ENCODE results near the gene C8G.

C8G gene

DNA sequence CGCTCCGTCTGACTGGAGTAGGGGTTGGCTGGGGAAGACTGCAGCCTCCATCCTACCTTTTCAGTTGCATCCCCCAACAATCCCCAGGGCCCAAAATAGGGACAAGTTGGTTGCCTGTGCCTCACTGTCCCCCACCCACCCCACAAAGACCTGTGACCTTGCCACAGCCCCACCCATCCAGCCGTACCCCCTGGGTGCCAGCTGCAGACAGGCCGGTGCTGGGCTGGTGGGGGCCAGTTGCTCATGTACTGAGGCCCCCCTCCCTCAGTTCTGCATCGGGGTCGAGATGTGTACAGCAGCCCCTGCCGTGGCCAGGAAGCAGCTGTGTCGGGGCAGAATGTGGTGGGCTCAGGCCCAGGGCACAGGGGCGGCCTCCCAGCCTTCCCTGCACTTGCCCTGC lies 38.1 kb downstream of the C8G start:
- DNase-seq (ENCODE audit: low spot score): no peak

- no peak for DNase-seq (ENCODE audit: low spot score)
Measured at GRCh38 chr9:136983656-136984314, 38.7 kb downstream of the C8G start.

GRCh38 chr9:136984464-136985026 lies 39.5 kb downstream of the C8G start:
- no peak for DNase-seq (ENCODE audit: low spot score)

- DNase-seq (ENCODE audit: low spot score): no peak
Measured at GRCh38 chr9:136985027-136985602, 40.1 kb downstream of the C8G start.

GRCh38 chr9:136985853-136986252 lies 40.8 kb downstream of the C8G start:
- DNase-seq (ENCODE audit: low spot score): no peak

GRCh38 chr9:136988872-136989271 lies 43.8 kb downstream of the C8G start:
- DNase-seq (ENCODE audit: low spot score): no peak

- DNase-seq (ENCODE audit: low spot score): no peak
Measured at GRCh38 chr9:136990242-136990911, 45.3 kb downstream of the C8G start.

DNA sequence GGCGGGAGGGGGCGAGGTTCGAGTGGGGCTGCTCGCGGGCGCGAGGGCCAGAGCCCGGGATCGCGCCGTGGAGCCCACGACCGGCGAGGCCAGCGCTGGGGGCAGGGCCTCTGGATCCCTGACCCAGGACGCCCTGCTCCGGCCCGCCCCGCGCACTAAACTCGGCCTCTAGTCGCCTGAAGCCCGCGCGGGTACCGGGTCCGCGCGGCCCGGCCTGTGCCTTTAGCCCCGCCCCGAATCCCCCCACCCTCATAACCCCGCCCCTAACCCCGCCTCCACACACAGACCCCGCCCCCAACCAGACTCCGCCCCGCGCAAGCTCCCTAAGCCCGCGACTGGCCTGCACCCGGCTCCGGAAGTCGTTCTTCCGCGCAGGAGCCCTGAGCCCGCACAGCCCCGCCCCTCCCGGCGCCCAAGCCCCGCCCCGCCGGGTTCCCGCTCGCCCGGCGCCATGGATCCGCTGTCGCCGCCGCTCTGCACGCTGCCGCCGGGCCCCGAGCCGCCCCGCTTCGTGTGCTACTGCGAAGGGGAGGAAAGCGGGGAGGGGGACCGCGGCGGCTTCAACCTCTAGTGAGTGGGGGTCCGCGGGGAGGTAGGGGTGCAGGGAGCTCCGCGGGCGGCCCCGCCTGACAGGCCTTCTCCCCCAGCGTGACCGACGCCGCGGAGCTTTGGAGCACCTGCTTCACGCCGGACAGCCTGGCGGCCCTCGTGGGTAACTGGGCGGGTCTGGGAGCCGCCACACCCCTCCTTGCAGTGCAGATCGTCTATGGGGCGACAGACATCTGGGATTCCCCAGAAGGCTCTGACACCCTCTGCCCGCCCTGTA lies 47.2 kb downstream of the C8G start, which contains the start of gene PAXX:
Gene PAXX, plus strand, starts transcription at position 430 of the 826 bp plus-strand sequence. Its CDS starts 22 bp downstream, at position 452.
- peak; percentile 99 for DNase-seq (ENCODE audit: low spot score)

DNA sequence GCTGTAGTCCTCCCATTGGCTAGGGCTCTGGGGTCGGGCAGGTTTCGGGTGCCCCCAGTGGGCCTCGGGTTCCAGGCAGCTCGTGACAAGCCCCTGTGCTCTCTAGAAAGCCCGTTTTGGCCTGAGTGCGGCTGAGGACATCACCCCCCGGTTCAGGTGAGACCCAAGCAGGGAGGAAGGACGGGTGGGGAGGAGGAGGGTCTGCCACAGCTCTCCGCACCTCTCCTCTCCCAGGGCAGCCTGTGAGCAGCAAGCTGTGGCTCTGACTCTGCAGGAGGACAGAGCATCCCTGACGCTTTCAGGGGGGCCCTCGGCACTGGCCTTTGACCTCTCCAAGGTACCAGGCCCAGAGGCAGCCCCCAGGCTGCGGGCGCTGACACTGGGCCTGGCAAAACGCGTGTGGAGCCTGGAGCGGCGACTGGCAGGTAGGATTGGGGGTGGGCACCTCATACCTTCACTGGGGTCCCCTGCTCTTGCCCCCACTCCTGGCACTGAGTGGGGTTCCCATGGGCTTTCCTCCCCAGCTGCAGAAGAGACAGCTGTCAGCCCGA lies 47.9 kb downstream of the C8G start:
- DNase-seq (ENCODE audit: low spot score): no peak

GRCh38 chr9:136994180-136994887 lies 49.3 kb downstream of the C8G start:
- no peak for DNase-seq (ENCODE audit: low spot score)

DNA sequence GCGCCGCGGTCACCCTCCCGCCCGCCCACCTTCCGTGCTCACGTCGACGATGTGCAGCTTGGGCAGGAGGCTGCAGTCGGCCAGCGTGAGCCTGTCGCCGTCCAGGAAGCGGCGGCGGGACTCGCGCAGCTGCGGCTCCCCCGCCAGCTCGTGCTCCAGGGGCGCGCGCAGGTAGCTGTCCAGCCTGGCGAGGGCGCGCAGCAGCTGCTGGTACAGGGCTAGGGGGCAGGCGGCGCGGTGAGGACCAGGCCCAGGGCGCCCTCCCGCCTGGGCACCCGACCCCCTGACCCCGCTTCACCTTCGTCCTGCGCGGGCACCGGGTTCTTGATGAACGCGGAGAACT lies 49.8 kb downstream of the C8G start:
- DNase-seq (ENCODE audit: low spot score): no peak

DNA sequence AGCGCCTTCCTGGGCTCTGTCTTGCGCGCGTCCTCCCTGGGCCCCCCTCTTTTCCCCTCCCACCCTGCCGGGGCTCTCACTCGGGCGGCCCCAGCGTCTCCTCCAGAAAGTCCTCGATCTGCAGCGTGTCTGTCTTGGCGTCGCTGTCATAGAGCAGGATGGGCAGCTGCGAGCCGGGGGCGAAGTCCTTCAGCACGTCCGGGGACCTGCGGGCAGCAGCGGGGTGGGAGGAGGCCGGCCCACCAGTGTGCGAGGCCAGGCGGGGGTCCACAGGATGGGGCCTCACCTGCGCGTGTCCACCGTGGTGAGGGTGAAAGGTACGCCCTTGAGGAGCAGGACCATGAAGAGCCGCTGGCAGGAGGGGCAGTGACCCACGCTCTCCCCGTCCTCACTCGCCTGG lies 50.3 kb downstream of the C8G start:
- DNase-seq (ENCODE audit: low spot score): no peak

DNA sequence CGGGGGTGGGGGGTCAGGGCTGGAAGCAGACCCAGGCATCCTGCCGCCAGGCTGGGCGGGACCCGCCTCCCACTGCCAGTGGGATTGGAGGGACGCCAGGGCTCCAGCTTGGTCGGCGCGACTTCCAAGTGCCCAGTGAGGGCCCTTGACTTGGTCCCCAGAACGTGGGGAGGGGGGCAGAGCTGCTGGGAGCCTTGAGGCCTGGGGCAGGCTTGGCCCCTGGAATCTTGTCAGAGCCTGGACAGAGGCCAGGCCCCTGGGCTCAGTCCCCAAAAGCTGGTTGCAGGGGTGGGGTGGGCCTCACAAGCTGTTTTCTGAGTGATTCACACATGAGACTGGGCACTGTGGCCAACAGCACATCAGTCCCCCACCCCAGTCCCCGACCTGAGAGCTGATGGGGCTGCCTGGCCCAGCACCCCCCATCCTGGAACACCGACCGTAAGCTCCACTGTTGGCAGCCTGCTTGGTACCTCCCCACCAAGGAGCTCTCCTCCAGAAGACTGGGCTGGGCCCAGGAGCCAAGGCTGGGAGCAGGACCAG lies 50.8 kb downstream of the C8G start:
- DNase-seq (ENCODE audit: low spot score): no peak

All from hepatic stellate cell (primary cell).